Midbrain (tissue), 1 donor: Measurements from ENCODE around the gene C14orf180.

Source experiments
- DNase-seq: peaks from one replicate; lab custom pipeline; 2025; lab: John Stamatoyannopoulos, UW

C14orf180 gene

DNA sequence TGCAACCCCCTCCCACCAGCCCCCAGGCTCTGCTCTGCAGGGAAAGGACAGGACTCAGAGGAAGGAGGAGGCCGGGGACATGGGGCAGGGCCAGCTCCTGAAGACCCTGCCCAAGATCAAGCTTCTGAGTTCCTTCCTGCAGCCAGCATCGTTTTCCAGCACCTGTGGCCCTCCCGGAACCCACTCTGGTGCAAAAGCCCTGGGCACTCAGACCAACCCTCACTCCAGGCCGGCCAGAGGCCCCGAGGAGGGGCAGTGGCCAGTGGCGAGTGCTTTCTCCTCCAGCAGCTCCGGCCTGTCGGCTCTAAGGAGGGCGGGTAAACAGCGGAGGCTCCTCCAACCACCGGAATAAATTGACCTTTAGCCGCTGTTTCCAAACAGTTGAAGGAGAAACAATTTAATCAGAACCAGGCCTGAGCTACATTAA lies 14.2 kb downstream of the C14orf180 start:
- DNase-seq: no peak

DNA sequence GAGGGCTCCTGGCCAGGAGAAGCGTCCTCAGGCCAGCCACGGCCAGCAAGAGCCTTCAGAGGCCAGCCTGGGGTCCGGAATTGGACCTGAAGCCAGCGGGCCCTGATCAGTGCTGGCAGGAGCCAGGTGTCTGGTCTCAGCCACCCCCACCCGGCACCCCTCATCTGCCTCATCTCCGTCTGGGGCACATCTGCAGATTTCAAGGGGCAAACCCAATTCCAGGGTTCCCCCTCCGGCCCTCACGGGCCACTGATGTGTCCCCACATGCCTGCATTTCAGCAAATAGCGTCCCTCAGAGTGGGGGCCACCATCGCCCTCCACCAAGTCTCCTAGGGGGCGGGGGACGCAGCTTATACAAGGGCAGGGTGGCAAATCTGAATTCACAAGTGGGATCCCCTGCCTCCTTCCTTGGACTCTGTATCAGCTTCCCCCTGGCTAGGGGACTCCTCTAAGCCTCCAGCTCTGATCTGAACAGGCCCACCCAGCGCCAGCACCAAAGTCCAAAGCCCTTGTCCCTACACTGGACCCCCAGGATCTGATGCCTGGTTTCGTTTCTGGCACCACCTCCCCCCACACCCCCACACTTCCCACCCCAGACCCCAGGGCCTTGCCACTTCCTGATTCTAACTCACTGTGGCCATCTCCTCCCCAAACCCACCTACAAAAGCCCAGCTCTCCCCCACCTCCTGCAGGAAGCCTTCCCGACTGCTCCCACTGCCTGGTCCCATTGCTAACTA lies 14.9 kb downstream of the C14orf180 start:
- DNase-seq: no peak

DNA sequence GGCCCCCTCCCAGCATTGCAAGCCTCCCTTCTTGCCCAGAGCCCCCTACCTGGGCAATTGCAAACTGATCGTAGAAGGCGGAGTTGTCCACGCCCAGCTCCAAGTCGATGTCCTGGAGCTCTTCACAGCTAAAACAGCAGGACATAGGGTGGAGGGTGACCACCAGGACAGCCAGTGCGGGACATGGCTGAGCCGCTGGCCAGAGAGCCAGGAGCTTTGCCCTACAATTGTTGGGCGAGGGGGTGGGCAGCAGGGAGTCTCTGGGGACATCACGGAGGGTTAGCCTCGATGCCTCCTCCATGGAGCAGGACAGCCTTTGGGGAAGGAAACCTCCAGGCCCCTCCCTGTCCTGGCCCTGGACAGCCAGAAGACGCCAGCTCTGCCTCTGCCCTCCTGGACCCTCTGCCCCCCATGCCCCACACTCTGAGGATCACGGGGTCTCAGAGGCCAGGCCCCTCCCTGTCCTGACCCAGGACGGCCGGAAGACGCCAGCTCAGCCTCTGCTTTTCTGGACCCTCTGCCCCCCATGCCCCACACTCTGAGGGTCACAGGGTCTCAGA lies 15.6 kb downstream of the C14orf180 start:
- DNase-seq: no peak

DNA sequence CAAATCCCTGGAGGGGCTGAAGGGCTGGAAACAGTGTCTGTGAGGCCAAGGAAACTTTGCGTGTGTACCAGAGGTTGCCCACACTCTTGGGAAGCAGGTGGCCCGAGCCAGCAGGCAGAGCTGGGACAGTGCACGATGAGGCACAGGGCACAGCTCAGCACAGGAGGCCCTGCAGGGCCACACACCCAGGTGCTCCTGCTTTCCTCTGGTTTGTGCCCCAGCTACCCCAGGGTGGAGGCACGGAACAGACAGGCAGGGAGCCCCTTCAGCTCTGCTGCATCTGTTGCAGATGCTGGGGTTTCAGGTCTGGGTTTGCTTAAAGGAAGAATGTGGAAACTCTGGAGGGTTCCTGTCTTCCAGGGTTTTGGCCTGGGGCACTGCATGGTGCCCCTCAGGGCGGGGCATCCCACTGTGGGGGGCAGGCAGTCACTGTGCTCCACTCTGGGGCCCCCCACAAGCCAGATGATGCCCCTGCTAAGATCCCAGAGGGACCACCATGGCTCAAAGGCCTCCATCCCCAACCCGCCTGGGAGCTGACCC lies 16.4 kb downstream of the C14orf180 start:
- no peak for DNase-seq

DNA sequence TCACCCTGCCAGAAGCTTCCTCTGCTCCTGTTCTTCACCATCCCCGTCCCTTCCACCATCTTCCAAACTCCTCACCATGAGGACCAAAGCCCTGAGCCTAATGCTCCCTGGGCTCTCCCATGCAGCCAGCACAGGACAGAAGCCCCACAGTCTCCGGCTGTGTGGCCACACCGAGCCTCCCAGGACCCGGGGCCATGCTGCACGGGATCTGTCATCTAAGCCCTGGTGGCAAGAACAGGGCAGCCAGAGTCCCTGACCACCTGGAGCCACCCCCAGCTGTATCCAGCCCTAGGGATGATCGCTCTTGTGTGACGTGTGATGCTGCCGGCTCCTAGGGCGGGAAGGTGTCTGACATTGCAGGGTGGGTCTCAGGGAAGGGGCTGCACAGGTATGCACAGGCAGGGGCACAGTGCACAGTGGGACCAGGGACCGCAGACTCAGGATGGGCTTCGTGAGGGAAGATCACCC lies 16.9 kb downstream of the C14orf180 start:
- DNase-seq: no peak

DNA sequence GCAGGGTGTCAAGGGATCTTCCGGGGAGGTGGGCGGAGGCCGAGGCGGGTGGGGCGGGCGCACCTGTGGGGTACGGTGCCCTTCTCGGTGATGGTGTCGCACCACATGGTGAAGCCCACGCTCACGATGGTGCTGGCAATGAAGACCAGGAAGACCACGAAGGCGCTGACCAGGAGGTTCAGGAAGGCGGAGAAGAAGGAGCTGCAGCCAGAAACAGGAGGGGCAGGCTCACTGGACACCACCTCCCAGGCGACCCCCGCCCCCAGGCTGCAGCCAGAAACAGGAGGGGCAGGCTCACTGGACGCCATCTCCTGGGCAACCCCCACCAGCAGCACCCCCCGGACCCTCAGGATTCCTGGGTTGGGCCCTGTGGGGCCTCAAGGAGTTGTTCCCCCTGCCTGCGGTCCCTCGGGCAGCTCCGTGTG lies 17.4 kb downstream of the C14orf180 start:
- no peak for DNase-seq

DNA sequence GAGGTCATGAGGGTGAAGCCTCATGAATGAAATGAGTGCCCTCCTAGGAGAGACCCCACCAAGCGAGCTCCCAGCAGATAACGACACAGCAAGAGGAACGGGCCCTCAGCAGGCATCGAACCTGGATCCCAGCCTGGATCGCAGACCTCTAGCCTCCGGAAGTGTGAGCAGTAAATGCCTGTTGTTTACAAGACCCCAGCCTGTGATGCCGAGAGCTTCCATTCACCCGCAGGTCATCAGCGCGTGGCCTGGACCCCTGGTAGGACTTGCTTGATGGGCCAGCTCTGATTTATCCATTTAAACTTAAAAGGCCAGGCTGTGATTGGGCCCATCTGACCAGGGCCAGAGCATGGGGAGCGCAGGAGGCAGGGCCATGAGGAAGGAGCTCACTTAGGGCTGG lies 18.0 kb downstream of the C14orf180 start:
- no peak for DNase-seq

DNA sequence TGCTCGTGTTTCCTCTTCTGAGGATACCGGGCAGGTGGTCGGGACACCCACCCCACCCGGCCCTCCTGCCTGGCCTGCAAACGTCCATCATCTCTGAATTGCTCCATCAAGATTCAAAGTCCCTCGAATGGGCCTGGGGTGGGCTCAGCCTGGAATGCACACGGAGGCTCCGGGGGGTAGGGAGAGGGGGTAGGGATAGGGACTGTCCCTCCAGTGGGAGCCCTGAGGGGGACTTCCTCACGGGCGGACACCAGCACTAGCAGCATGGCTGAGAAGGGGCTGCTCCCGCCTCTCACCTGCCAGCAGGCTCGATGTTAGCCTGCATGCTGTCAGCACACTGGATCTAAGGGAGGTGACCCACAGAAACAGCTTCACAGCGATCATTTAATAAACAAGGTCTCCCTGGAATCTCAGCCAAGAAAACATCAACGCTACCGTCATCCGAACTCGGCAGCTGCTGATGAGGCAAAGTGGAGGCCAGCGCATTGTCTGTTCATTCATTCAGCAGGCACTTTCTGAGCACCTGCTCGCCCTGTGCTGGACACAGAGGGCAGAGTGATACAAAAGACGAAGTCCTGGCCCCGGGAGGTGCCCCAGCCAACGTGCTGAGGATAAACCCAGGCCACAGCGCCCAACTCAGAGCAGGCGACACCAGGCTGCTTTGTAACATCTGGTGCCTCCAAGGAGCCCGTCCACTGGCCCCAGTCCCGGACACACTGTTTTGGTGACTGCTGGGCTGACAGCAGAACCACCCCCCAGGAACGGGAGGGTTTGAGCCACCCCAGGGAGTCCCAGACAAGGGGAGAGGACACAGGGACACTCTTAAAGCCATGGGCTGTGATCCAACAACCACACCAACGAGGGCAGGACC lies 18.7 kb downstream of the C14orf180 start:
- peak; percentile 8 for DNase-seq

DNA sequence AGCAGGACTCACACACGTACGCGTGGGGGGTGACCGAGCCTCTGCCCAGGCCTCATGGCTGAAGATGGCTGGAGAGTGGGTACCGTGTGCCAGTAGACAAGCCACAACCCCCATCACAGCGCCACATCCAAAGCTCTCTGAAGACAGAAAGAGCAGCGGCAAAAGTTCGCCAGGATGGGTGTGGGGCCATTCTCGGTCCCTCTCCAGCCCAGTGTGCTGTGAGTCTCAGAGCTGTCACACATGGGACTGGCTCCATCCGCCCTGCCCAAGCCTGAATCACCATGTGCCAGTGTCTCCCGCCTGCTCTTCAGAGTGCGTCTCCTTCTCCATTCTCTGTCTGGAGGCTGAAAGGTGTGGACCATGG lies 19.3 kb downstream of the C14orf180 start:
- no peak for DNase-seq

DNA sequence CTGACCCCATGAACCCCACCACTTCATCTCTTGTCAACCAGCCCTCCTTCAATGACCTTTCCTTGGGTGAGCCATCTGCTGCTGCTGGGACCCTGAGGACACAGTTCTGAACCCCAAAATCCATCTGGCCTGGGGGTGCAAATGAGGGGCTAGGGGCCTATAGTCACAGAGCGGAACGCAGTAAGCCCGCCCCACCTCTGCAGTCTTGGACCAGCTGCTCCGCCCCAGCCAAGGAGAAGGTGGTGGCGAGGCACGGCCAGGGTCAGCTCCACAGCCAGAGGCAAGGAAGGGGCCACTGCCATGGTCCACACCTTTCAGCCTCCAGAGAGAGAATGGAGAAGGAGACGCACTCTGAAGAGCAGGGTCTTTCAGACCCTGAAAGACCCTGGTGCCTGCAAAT lies 19.9 kb downstream of the C14orf180 start:
- DNase-seq: no peak

DNA sequence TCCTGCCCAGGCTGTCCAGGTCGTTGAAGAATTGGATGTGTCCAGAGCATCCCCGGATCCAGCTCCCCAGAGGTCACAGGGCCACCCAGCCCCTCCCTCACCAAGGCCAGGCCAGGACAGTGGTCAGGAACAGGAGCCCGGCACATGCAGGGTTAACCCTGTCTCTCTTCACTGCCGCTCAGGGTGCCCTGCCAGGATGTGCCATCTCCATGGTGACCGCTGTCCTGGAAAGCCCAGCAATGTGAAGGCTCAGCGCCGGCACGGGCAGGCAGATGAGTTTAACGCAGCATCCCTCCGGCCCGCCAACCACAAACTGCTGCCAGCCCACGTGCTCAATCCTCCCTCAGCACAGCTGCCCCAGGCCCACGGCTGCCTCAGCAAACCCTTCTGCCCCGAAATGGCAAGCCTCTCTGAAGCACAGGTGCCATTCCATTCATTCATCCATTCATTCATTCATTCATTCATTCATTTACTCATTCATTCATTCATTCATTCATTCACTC lies 20.6 kb downstream of the C14orf180 start:
- DNase-seq: peak; percentile 59

DNA sequence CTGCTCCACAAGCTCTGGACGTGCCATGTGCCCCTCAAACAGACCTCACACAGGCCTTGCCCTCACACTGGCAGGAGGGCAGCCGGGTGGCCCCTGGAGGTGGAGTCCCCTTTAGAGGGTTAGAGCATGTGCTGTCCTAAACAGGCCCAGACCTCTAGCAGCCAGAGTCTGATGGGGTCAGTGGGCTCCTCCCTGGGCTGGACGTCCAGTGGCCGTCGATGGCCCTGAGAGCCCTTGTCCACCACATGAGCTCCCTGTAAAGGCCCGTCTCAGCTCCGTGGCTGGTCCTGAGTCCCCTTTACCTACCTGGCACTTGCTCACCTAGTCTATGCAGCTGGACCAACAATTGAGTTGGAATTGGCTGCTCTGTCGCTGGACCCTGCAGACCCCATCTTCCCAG lies 21.2 kb downstream of the C14orf180 start:
- DNase-seq: no peak

DNA sequence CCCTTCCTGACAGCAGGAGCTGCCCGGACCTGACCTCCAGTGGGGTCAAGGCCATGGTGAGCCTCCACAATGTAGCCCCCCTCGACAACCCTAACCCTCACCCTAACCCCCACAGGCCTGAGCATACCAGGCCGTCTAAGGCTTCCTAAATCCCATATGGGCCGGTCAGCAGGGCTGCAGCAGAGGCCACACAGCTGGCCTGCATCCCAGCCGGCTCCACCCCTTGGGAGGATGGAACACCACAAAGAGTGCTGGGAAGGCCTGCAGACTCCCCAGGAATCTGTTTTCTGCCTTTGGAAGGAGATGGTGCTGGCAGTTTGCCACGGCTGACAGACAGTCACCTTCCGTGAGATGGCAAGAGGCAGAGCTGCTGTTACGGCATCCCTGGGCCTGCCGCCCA lies 22.2 kb downstream of the C14orf180 start:
- DNase-seq: no peak

DNA sequence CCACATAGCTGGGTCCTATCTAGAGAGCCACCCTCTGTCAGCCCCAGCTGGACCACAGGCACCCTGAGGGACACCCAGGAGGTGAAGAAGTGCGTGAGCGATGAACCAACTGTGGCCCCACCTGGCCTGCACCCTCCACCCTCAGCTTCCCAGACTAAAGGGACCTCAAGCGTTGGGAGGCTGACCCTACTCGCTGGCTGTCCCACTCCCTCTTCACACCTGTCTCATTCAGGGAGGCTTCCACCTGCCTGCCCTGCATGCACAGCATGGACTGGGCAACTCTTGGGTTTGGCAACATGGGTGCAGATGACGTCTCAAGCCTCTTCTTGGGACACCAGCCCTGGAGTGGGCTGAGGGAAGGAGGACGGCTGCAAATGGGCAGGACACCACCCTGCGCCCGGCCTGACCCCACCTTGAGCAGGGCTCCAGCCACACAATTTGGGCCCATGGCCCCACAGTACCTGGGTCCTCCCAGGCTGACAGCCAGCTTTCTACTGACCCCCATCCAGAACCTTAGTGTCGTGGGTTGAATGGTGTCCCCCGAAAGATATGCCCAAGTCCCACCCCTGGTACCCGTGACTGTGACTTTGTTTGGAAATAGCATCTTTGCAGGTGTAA lies 22.9 kb downstream of the C14orf180 start:
- DNase-seq: no peak

DNA sequence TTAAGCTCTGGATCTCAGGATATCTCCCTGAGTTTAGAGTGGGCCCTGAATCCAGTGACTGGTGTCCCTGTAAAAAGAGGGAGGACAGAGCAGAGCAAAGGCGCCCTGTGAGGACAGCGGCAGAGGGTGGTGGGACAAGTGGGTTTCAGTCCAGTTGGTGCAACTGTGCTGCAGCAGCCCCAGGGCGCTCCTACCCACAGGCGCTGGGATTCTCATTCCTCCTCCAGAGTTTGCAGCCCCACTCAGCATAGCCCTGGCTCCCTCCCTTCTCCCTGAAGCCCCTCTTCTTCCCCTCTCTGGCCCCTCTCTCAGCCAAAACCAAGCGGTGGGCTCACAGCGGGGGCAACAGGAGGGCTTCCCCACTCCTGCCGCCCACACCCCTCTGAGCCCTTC lies 23.4 kb downstream of the C14orf180 start:
- no peak for DNase-seq

DNA sequence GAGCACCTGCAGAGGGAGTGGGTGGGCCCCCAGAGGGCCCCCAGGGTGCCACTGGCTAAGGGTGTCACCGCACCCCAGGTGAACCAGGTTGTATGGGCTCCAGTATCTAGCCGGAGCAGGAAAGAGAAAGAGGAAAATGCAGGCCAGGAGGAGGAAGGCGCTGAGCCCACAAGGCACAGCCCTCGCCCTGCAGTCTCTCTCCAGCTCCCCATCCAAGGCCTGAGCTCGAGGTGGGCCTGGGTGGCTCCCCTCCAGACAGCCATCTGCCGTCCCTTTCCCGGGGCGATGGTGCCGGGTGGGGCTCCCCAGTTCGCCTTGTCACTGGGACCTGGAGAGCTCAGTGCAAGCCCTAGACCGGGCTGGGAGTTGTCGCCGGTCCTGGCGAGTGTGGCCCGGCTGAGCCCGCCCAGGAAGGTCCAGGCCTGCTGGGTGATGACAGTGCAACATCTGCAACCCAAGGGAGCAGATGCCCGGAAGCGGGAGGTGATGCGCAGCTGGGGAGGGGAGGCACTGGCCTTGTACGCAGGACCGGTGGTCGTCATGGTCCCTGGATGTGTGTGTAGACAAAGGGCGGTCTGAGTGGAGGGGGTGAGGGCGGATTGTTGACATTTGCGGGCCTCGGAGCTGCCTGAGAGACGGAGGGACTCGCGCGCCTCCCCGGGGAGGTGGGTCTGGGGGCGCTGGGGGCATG lies 24.3 kb downstream of the C14orf180 start:
- no peak for DNase-seq

DNA sequence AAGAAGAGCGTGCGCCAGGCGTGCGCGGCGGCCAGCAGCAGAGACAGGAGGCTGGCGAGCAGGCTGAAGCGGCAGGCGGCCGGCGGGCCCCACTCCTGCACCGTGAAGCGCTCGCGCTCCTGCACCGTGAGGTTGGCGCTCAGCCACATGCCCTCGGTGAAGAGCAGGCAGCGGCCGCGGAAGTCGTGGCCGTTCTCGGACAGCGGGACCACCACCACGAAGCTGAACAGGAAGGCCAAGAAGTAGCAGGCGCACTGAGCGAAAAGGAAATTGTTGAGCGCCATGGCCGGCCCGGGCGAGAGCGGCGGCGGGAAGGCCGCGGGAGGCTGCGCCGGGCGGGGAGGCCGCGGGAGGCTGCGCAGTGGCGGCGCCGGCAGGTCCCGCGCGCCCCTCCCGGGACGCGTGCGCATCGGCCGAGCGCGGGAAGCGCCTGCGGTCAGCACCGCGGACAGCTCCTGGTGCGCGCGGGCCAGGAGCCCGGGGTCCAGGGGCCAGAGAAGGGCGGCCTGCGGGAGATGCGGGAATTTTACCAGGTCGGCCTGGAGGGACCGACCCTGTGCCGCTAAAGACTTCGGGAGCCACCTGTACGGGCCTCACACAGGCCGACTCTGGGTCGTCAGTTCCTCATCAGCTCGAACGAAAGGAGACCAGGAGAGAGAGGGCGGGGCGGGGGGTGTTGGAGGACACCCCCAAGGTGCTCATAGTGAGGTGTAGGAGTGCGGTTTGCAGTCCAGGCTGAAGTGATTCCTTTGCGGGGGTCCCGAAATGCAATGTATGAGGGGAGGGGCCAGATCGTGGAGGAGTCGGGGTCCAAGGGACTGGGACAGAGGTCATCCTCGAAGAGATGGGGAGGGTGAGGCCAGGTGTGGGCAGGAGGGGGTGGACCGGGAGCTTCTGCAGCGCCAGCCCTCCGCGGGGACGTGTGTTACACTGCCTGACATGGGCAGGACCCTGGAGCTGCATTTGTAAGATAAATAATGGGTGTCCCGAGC lies 25.2 kb downstream of the C14orf180 start, which contains the start of gene TMEM179:
TMEM179 (minus strand) TSS at position 315 of the 992 bp plus-strand sequence; CDS start at position 284, 31 bp downstream.
- peak; percentile 41 for DNase-seq

DNA sequence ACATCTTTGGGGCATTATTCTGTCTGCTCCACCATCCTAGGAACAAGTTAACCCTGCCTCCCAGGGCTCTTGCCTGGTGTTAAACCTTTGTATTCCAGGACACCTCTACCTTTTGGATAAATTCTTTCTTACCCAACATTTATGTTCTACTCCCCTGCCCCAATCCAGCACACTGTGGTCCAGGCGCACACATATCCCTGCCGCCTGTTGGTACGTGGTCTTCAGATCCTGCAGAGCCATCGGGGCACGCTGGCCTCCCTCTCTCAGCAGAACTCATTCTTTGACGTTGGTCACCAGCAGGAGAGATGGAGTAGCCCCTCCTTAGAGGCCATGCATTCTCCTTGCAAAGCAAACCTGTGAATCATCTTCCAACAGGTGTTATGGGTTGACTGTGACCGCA lies 30.1 kb downstream of the C14orf180 start:
- no peak for DNase-seq

DNA sequence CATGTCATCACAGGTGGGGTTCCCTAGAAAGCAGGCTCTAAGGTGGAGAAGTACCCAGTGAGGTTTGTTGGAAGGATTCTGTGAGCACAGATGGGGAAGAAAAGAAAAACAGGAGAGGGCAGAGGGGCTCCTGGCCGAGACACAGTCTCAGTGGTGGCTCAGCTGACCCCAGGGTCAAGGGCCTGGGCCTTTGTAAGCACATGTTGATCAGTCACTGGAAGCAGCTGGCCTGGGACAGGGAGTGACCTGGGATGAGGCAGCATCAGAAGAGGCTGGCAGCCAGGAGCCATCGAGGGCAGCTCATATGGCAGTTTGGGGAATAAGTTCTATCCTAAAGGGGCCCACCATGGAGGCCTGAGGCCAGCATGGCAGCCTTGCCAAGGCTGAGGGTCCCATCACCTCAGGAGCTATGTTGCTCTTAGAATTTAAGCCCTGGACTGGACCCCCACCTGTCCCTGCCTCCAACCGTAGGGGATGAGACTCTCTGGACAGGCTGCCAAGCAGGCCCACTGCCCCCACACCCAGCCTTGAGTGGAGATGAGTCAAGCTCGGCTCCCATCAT lies 31.3 kb downstream of the C14orf180 start:
- no peak for DNase-seq

DNA sequence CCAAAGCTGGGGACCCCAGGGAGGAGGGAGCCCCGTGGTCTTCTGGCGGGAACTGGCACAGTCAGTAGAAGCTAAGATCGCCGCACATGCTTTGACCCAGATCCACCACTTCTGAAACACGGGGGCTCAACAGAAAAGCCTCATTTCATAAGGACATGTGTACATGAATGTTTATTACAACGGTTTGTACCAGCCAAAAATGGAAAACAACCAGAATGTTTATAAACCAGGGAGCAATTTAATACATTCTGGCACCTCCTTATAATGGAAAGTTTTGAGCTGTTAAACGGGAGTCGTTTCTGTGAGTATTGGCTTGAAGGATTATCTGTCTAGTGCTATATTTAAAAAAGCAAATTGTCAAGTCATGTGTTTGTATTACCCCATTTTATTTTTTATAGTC lies 32.3 kb downstream of the C14orf180 start:
- no peak for DNase-seq
